Suprapubic skin (tissue), 3 donors: ENCODE measurements around the gene RAB8A.

Experiments used
- CTCF ChIP-seq, 2 donors: fragments of 200-600 bp in 1 of 2; fragments of 450-650 bp in 1 of 2; sonication (generic) in 1 of 2; IDR thresholded peaks; one replicate each; pipeline ENCODE4 v1.5.1; 2016 to 2019; ENCODE audit warnings: antibody characterized with exemption in 2 of 2, mild to moderate bottlenecking in 1 of 2, moderate library complexity in 1 of 2
- EP300 ChIP-seq: sonication (generic); formaldehyde crosslinking; IDR thresholded peaks from one replicate; pipeline ENCODE4 v1.6.1; 2017; ENCODE audit warnings: antibody characterized with exemption
- POLR2A ChIP-seq, 2 donors: fragments of 450-650 bp; IDR thresholded peaks; one replicate each; pipeline ENCODE4 v1.6.1; 2017; ENCODE audit warnings: antibody characterized with exemption in 2 of 2, mild to moderate bottlenecking in 2 of 2, moderate library complexity in 2 of 2

GRCh38 chr19:16121967-16122366 is 10.3 kb downstream of the RAB8A start:
- no peak for TF ChIP-seq POLR2A (IDR thresholded peaks at IDR 0.05)
- no peak for TF ChIP-seq CTCF (IDR thresholded peaks at IDR 0.05)
- no peak for TF ChIP-seq EP300
